CD4-positive, alpha-beta T cell treated with Interleukin-17A for 1 hour (primary cell): ENCODE data around the gene UNC13B.

ENCODE experiments used
- DNase-seq: peaks from one replicate; pipeline ENCODE4 v3.0.0-alpha.2; 2020

UNC13B gene

DNA sequence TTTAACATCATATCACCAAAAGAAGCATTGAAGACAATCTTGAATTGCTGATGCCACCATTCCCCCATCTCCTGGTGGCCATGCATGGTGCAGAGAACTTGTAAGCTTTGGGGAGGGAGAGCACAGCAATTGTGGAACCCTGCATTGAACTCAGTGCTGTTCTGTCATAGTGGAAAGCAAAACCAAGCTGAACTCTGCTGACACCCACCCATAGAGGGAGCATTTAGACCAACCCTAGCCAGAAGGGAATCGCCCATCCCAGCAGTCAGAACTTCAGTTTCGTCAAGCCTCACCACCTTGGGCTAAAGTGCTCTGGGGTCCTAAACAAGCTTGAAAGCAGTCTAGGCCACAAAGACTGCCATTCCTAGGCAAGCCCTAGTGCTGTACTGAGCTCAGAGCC is 290.7 kb downstream of the UNC13B start:
- DNase-seq: no peak

DNA sequence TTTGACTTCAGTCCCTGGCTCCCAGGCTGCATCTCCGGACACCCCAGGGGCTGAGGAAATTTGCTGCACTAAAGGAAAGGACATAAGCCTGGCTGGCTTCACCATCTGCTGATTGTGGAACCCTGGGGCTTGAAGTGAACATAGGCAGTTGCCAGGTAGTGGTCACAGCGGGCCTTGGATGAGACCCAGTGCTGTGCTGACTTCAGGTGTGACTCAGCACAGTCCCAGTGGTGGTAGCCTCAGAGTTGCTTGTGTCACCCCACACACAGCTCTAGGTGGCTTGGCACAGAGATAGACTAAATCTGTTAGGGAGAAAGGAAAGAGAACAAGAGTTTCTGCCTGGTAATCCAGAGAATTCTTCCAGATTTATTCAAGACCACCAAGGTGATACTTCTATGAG is 292.0 kb downstream of the UNC13B start:
- no peak for DNase-seq
